ENCODE measurements around the gene EFCAB7.

DNA sequence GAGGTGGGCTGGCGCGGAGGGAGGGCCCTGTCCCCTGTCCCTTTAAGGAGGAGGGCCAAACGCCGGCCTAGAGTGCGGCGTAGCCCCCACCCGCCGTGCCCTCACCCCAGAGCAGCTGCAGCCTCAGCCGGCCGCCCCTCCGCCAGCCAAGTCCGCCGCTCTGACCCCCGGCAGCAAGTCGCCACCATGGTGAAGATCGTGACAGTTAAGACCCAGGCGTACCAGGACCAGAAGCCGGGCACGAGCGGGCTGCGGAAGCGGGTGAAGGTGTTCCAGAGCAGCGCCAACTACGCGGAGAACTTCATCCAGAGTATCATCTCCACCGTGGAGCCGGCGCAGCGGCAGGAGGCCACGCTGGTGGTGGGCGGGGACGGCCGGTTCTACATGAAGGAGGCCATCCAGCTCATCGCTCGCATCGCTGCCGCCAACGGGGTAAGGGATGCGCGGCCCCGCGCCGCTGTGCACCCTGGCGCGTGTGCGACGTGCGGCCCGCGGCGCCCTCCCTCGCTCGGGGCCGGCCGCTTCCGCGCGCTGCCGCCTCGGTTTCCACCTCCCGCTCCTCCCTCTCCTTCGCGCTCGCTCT, 70.1 kb downstream of the EFCAB7 start, which contains the start of gene PGM1:
- TF ChIP-seq ZNF710 (CRISPR knock-in tag; IDR thresholded peaks at IDR 0.05; ENCODE audit: borderline replicate concordance) (peak; percentile 57), TFDP2 (CRISPR knock-in tag; IDR thresholded peaks at IDR 0.05) (peak; percentile 32; the same call in 1 of the 2 replicates), SRSF1 (optimal IDR thresholded peaks at IDR 0.05; ENCODE audit: low read depth, low read length) (peak; percentile 40), POLR2AphosphoS5 (IDR thresholded peaks at IDR 0.05; ENCODE audit: low read depth, low read length) (no peak)
